Uterus (tissue), 4 donors: Measurements from ENCODE around the gene ADAMTS17. TPM values are rescaled to one million over a fixed set of nuclear protein-coding genes. Genes with fewer than 3 reads are reported as not detected.

Experiments used
- DNase-seq, 2 donors: peaks; one replicate each; pipeline ENCODE4 v3.0.0-alpha.2; 2019 to 2020
- H3K27ac ChIP-seq, 2 donors: fragments of 200-600 bp; sonication (generic); 1 replicate in 1 of 2; 2 replicates in 1 of 2; pipeline ENCODE4 v1.5.1; 2016 to 2018
- H3K27me3 ChIP-seq, 2 donors: fragments of 200-600 bp; sonication (generic); one replicate each; pipeline ENCODE4 v1.5.1; 2018 to 2019; ENCODE audit warnings: control low read depth in 1 of 2
- H3K36me3 ChIP-seq, 2 donors: fragments of 200-600 bp; sonication (generic); one replicate each; pipeline ENCODE4 v1.5.1; 2019; ENCODE audit warnings: control low read depth in 1 of 2
- H3K4me1 ChIP-seq, 2 donors: fragments of 200-600 bp; sonication (generic); one replicate each; pipeline ENCODE4 v1.5.1; 2018 to 2019; ENCODE audit warnings: control low read depth in 1 of 2
- H3K4me3 ChIP-seq, 2 donors: fragments of 200-600 bp; sonication (generic); 1 replicate in 1 of 2; 2 replicates in 1 of 2; pipeline ENCODE4 v1.5.1; 2018 to 2019; ENCODE audit warnings: mild to moderate bottlenecking in 1 of 2
- H3K9me3 ChIP-seq, 2 donors: fragments of 200-600 bp; sonication (generic); one replicate each; pipeline ENCODE4 v1.5.1; 2019; ENCODE audit warnings: control low read depth in 1 of 2
- POLR2A ChIP-seq, 2 donors: fragments of 450-650 bp; IDR thresholded peaks; one replicate each; pipeline ENCODE4 v1.6.1; 2016; ENCODE audit warnings: antibody characterized with exemption in 2 of 2, mild to moderate bottlenecking in 1 of 2, moderate library complexity in 1 of 2
- intact Hi-C: fragments of 100-400 bp; cut with DNase I; formaldehyde crosslinking; loops from one replicate; pipeline ENCODE4 v1.15.1; 2023; ENCODE audit warnings: low total_unique reads
- total RNA-seq, 4 donors: library from RNA; depleted of rRNA in 3 of 4; stranded (reverse); fragments of >200 nt in 3 of 4; gene quantifications; one replicate each; pipeline versions ENCODE4 v1.1.0 to v1.2.4, GENCODE V29; 2014 to 2023
- TF ChIP-seq, protein P1 (sequence below), 4 experiments: fragments of 200-600 bp in 2 of 4; fragments of 450-650 bp in 2 of 4; sonication (generic) in 2 of 4; IDR thresholded peaks; one replicate each; pipeline ENCODE4 v1.5.1; 2016 to 2019; ENCODE audit warnings: antibody characterized with exemption in 4 of 4, mild to moderate bottlenecking in 2 of 4, moderate library complexity in 1 of 4
- donor health status: DM: yes; HTN: yes; CAD: no.

ADAMTS17 gene
- total RNA-seq, 4 donors from 2014 or later, result 3.1 to 17.1 (median 8.1) TPM; not detected in 1

DNA sequence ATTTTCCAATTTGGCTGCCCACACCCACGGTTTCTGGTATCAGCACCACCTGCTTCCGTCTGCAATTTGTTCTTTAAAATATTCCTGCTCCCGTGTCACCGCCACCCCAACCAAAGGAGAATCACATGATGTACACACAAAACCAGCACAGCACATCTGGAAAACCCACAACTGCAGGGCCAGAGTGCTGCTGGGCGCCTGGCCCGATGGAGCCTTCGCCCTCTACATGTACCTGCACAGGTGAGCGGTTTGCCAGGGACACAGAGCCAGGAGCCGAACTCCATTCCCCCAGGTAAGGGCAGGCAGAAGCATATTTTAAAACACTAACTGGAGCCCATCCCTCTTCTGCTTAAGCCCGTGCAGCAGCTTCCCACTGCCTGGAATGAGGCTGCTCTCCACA lies 75.6 kb downstream of the ADAMTS17 start:
- no peak overlapping the region for H3K4me3 ChIP-seq
- intact Hi-C loops, result no loop called here
- no peaks in the 10 kb centered on the region for H3K9me3 ChIP-seq
- TF ChIP-seq, protein P1, sequence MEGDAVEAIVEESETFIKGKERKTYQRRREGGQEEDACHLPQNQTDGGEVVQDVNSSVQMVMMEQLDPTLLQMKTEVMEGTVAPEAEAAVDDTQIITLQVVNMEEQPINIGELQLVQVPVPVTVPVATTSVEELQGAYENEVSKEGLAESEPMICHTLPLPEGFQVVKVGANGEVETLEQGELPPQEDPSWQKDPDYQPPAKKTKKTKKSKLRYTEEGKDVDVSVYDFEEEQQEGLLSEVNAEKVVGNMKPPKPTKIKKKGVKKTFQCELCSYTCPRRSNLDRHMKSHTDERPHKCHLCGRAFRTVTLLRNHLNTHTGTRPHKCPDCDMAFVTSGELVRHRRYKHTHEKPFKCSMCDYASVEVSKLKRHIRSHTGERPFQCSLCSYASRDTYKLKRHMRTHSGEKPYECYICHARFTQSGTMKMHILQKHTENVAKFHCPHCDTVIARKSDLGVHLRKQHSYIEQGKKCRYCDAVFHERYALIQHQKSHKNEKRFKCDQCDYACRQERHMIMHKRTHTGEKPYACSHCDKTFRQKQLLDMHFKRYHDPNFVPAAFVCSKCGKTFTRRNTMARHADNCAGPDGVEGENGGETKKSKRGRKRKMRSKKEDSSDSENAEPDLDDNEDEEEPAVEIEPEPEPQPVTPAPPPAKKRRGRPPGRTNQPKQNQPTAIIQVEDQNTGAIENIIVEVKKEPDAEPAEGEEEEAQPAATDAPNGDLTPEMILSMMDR (IDR thresholded peaks at IDR 0.05), result no peak
- no peak for TF ChIP-seq POLR2A (IDR thresholded peaks at IDR 0.05)
- no peaks in the 10 kb centered on the region for H3K36me3 ChIP-seq
- H3K27ac ChIP-seq, result no peak overlapping the region
- no peaks in the 10 kb centered on the region for H3K27me3 ChIP-seq
- DNase-seq, result no peak
- H3K4me1 ChIP-seq, result no peaks in the 10 kb centered on the region

DNA sequence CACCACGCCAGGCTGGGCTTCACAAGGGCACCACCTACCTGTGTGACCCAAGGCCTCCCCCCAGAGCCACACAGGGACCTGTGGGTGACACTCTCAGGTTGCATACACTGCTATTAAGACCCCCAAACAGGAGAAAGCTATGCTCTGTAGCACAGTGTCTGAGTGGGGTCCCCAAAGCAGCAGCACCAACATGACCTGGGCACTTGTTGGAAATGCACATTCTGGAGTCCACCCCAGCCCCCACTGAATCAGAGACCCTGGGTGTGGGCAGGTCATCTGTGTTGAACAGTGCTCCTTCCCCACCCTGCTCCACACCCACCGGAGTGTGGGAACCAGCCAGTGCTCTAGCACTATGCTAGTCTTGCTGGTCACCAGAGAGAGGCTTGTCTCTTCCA lies 76.1 kb downstream of the ADAMTS17 start:
- Histone ChIP-seq H3K4me1 (no peaks in the 10 kb centered on the region), H3K36me3 (no peaks in the 10 kb centered on the region), H3K4me3 (no peak overlapping the region), H3K9me3 (no peaks in the 10 kb centered on the region), H3K27me3 (no peaks in the 10 kb centered on the region), H3K27ac (no peak overlapping the region)
- DNase-seq, result no peak
- no peak for TF ChIP-seq POLR2A (IDR thresholded peaks at IDR 0.05)
- TF ChIP-seq, protein P1 (IDR thresholded peaks at IDR 0.05), result no peak
- intact Hi-C loops, result no loop called here

DNA sequence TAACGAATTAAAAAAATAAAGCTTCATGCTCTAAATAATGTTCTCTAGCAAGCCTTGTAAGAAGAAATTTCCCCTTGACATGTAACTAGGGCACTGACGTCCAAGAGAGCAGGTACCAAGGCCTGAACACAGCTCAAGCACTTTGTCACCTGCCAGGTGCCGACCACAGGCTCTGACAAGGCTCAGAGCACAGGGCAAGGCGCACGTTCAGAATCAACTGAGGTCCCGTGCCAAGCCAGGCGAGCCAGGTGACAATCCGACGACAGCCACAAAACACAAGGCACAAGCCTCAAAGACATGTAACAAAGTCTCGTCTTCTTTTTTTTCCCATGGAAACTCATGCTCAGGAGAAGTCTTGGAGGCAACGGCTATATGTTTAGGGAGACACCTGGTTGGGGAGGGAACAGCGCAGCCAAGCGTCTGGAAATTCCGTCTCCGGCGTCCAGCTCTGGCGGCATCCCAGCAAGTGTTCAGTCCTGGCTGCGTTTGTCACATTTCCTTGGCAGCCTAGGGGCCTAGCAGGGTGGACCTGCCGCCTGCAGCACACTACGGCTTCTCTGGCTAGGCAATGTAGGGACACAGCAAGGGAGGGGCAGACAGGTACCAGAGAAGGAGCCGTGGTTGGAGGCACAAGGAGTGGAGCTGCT lies 76.7 kb downstream of the ADAMTS17 start:
- intact Hi-C loops, result no loop called here
- TF ChIP-seq, protein P1 (IDR thresholded peaks at IDR 0.05), result no peak
- H3K27me3 ChIP-seq, result no peaks in the 10 kb centered on the region
- no peaks in the 10 kb centered on the region for H3K4me1 ChIP-seq
- H3K27ac ChIP-seq, result no peak overlapping the region
- no peak for DNase-seq
- no peaks in the 10 kb centered on the region for H3K9me3 ChIP-seq
- H3K36me3 ChIP-seq, result no peaks in the 10 kb centered on the region
- H3K4me3 ChIP-seq, result no peak overlapping the region

DNA sequence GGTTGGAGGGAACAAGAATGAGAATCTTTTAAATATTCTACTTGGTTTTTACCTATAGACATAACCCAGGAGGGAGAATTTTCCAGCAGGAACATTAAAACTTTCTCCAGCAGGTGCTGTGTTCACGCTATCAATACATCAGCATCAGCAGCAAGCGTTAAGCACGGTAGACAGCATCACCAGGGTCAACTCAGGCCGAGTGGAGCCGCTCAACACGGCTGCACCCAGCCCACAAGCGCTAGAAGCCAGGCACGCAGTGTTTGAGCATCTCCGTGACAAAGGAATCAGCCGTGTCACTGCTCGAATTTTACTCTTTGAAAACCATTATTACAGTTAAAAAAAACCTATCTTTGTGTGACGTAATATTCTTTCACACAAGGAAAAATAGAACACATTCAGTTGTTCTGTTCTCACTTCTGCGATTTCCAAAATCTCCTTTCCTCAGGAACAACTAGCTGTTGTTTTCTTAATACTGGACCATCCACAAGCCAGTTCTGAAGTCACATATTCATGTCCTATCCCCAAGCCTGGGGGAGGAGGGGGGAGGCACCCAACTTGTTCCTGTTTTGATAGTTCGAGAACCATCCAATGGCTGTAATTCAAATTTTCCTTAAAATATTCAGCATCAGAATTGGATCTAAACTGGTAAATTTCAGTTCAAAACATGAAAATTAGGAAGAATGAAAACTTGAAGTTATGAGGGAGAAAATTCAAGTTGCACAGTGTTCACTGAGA lies 77.9 kb downstream of the ADAMTS17 start:
- no peak for DNase-seq
- intact Hi-C loops, result no loop called here
- Histone ChIP-seq H3K9me3 (no peaks in the 10 kb centered on the region), H3K27ac (no peak overlapping the region), H3K27me3 (no peaks in the 10 kb centered on the region), H3K4me3 (no peak overlapping the region), H3K4me1 (no peaks in the 10 kb centered on the region), H3K36me3 (no peaks in the 10 kb centered on the region)
- TF ChIP-seq, protein P1 (IDR thresholded peaks at IDR 0.05), result no peak
- TF ChIP-seq POLR2A (IDR thresholded peaks at IDR 0.05), result no peak

DNA sequence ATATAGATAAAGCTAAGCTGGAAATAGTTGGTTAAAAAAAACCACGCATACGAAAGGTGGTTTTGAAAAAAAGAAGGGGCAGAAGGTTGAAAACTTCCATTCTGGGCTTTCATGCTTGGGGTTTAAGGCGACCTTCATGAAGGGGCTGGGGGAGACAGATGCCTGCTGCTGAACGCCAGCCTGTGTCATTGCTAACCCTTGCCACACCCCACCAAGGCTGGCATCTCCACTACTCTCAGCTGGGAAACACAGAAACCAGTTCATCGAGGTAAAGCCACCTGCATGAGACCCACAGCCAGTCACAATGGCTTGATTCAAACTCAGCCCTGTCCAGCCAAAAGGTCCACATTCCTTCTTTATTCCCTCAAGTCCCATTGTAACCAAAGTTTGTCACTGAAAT lies 78.7 kb downstream of the ADAMTS17 start:
- Histone ChIP-seq H3K36me3 (no peaks in the 10 kb centered on the region), H3K4me3 (no peak overlapping the region), H3K9me3 (no peaks in the 10 kb centered on the region), H3K27ac (no peak overlapping the region), H3K4me1 (no peaks in the 10 kb centered on the region), H3K27me3 (no peaks in the 10 kb centered on the region)
- intact Hi-C loops, result no loop called here
- TF ChIP-seq POLR2A (IDR thresholded peaks at IDR 0.05), result no peak
- TF ChIP-seq, protein P1 (IDR thresholded peaks at IDR 0.05), result no peak
- DNase-seq, result no peak
